Right lobe of liver (tissue), 4 donors: ENCODE results near the gene PDLIM5.

Experiments
- CTCF ChIP-seq, 4 donors: fragments of 200-600 bp in 3 of 4; fragments of 450-650 bp in 1 of 4; IDR thresholded peaks; one replicate each; pipeline versions ENCODE4 v1.5.1 to v1.8.0; 2016 to 2022; ENCODE audit warnings: antibody characterized with exemption in 4 of 4, mild to moderate bottlenecking in 2 of 4
- POLR2A ChIP-seq: fragments of 450-650 bp; IDR thresholded peaks from one replicate; pipeline ENCODE4 v1.6.1; 2017; ENCODE audit warnings: antibody characterized with exemption, mild to moderate bottlenecking
- donor health status: DM: no; HTN: no; CAD: no.
- donor health status: DM: no; HTN: no; CAD: no.
- donor health status: DM: no; HTN: yes; CAD: no.

GRCh38 chr4:94516999-94517398 lies 65.3 kb downstream of the PDLIM5 start:
- no peak for TF ChIP-seq POLR2A
- TF ChIP-seq CTCF (IDR thresholded peaks at IDR 0.05), result no peak
